ENCODE results near the gene DENND2A.

DENND2A gene

DNA sequence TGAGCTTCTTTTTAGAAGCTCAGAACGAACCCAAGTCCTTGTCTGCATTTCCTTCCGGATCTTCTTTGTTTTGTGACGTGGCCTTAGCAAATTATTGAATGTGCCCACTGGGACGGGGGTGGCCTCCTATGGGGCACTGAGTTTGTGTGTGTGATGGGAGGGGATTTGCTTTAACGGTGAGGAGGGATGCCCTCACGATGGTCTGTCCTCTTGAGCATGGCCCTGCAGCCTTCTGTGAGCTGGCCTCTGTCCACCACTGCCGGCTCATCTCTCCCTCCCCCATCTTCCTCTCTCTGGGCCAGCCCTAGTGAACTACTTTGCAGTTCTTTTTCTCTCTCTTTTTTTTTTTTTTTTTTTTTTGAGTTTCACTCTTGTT is 98.4 kb downstream of the DENND2A start:
- Histone ChIP-seq H3K9me3 (ENCODE audit: low read length) (no peaks in the 10 kb centered on the region), H4K20me1 (ENCODE audit: insufficient read depth, low read length) (no peaks in the 10 kb centered on the region), H3K79me2 (ENCODE audit: insufficient read depth, low read length) (no peaks in the 10 kb centered on the region), H3K27ac (ENCODE audit: low read depth, low read length, poor library complexity, severe bottlenecking) (no peak overlapping the region), H3K27me3 (ENCODE audit: insufficient read depth, low read length) (peaks cover 16% of the 10 kb centered on the region), H3K9ac (ENCODE audit: low read length) (no peak overlapping the region), H3K9me2 (ENCODE audit: low read depth, low read length) (no peaks in the 10 kb centered on the region), H3K4me3 (ENCODE audit: low read depth, low read length, poor library complexity, severe bottlenecking) (no peak overlapping the region), H3K36me3 (ENCODE audit: insufficient read depth, low read length) (no peaks in the 10 kb centered on the region), H3K4me2 (ENCODE audit: low read length) (no peak overlapping the region), H3K4me1 (ENCODE audit: insufficient read depth, low read length, severe bottlenecking) (no peaks in the 10 kb centered on the region), H3F3A (ENCODE audit: insufficient read depth, low read length) (no peaks in the 10 kb centered on the region), H2AFZ (ENCODE audit: low read length) (no peak overlapping the region)
- TF ChIP-seq, protein P1, sequence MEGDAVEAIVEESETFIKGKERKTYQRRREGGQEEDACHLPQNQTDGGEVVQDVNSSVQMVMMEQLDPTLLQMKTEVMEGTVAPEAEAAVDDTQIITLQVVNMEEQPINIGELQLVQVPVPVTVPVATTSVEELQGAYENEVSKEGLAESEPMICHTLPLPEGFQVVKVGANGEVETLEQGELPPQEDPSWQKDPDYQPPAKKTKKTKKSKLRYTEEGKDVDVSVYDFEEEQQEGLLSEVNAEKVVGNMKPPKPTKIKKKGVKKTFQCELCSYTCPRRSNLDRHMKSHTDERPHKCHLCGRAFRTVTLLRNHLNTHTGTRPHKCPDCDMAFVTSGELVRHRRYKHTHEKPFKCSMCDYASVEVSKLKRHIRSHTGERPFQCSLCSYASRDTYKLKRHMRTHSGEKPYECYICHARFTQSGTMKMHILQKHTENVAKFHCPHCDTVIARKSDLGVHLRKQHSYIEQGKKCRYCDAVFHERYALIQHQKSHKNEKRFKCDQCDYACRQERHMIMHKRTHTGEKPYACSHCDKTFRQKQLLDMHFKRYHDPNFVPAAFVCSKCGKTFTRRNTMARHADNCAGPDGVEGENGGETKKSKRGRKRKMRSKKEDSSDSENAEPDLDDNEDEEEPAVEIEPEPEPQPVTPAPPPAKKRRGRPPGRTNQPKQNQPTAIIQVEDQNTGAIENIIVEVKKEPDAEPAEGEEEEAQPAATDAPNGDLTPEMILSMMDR (IDR thresholded peaks at IDR 0.05; ENCODE audit: low read length) = no peak
- TF ChIP-seq EZH2 (IDR thresholded peaks at IDR 0.05; ENCODE audit: borderline replicate concordance, low read length) = no peak

DNA sequence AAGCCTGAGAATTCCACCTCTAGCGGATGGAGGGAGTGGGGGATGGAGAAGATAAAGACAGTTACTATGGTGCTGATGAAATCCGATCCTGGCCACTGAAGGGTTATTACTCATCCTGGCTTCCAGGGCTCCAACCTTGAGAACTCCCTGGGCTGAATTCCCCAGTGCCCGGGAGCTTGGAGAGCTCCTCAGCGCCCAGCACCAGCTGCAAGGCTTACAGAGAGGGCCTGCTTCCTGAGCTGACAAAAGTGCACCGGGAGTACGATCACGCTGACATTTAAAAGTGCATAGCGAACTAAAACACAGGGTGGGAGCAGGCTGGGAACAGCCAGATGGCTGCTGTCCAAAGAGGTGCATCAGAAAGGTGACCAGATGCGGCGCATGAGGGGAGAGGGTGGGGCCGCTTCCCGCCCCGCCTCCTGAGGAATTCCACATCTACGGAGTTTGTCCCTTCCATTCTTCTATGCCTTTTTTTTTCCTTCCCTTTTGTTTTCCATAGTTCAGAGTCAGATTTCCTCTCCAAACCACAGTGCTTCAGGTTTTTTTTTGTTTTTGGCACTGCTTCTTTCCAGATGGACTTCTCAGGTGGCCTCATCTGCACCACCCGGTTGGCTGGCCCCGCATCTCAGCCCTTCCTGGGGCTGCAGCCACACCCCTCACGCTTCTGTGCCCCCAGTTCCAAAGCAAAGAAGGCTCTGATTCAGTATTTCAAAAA is 98.9 kb downstream of the DENND2A start:
- TF ChIP-seq, protein P1 (IDR thresholded peaks at IDR 0.05; ENCODE audit: low read length) = no peak
- no peak for TF ChIP-seq EZH2 (IDR thresholded peaks at IDR 0.05; ENCODE audit: borderline replicate concordance, low read length)
- no peaks in the 10 kb centered on the region for H3K79me2 ChIP-seq (ENCODE audit: insufficient read depth, low read length)
- no peaks in the 10 kb centered on the region for H3K9me2 ChIP-seq (ENCODE audit: low read depth, low read length)
- no peak overlapping the region for H3K9ac ChIP-seq (ENCODE audit: low read length)
- H3K27ac ChIP-seq (ENCODE audit: low read depth, low read length, poor library complexity, severe bottlenecking) = no peak overlapping the region
- H4K20me1 ChIP-seq (ENCODE audit: insufficient read depth, low read length) = no peaks in the 10 kb centered on the region
- no peaks in the 10 kb centered on the region for H3K36me3 ChIP-seq (ENCODE audit: insufficient read depth, low read length)
- peaks cover 11% of the 10 kb centered on the region for H3K27me3 ChIP-seq (ENCODE audit: insufficient read depth, low read length)
- no peaks in the 10 kb centered on the region for H3K4me1 ChIP-seq (ENCODE audit: insufficient read depth, low read length, severe bottlenecking)
- no peak overlapping the region for H3K4me2 ChIP-seq (ENCODE audit: low read length)
- no peak overlapping the region for H3K4me3 ChIP-seq (ENCODE audit: low read depth, low read length, poor library complexity, severe bottlenecking)
- H3K9me3 ChIP-seq (ENCODE audit: low read length) = no peaks in the 10 kb centered on the region
- no peak overlapping the region for H2AFZ ChIP-seq (ENCODE audit: low read length)
- H3F3A ChIP-seq (ENCODE audit: insufficient read depth, low read length) = no peaks in the 10 kb centered on the region

GRCh38 chr7:140541176-140541512 is 99.5 kb downstream of the DENND2A start:
- peaks cover 9% of the 10 kb centered on the region for H3K27me3 ChIP-seq (ENCODE audit: insufficient read depth, low read length)
- H3K36me3 ChIP-seq (ENCODE audit: insufficient read depth, low read length) = no peaks in the 10 kb centered on the region
- H3K9ac ChIP-seq (ENCODE audit: low read length) = no peak overlapping the region
- TF ChIP-seq, protein P1 (IDR thresholded peaks at IDR 0.05; ENCODE audit: low read length) = no peak
- no peak for TF ChIP-seq EZH2 (IDR thresholded peaks at IDR 0.05; ENCODE audit: borderline replicate concordance, low read length)
- no peaks in the 10 kb centered on the region for H3K79me2 ChIP-seq (ENCODE audit: insufficient read depth, low read length)
- H3K4me3 ChIP-seq (ENCODE audit: low read depth, low read length, poor library complexity, severe bottlenecking) = no peak overlapping the region
- H3K4me2 ChIP-seq (ENCODE audit: low read length) = no peak overlapping the region
- no peak overlapping the region for H3K27ac ChIP-seq (ENCODE audit: low read depth, low read length, poor library complexity, severe bottlenecking)
- no peak overlapping the region for H2AFZ ChIP-seq (ENCODE audit: low read length)
- no peaks in the 10 kb centered on the region for H3K4me1 ChIP-seq (ENCODE audit: insufficient read depth, low read length, severe bottlenecking)
- no peaks in the 10 kb centered on the region for H3F3A ChIP-seq (ENCODE audit: insufficient read depth, low read length)
- no peaks in the 10 kb centered on the region for H3K9me3 ChIP-seq (ENCODE audit: low read length)
- no peaks in the 10 kb centered on the region for H3K9me2 ChIP-seq (ENCODE audit: low read depth, low read length)
- no peaks in the 10 kb centered on the region for H4K20me1 ChIP-seq (ENCODE audit: insufficient read depth, low read length)

Data from OCI-LY1 (cell line).